Neural progenitor cell (in vitro differentiated cells): ENCODE results near the gene PPM1H.

Experiments
- CTCF ChIP-seq: fragments of 200-600 bp; sonication (generic); IDR thresholded peaks from 2 replicates; pipeline ENCODE4 v1.5.1; 2017; ENCODE audit warnings: antibody characterized with exemption, mild to moderate bottlenecking
- EZH2phosphoT487 ChIP-seq: fragments of 200-600 bp; sonication (generic); IDR thresholded peaks from 2 replicates; pipeline ENCODE4 v1.6.1; 2017; ENCODE audit warnings: antibody characterized with exemption

- TF ChIP-seq CTCF, result no peak
- TF ChIP-seq EZH2phosphoT487, result no peak
Observed at GRCh38 chr12:62778187-62778586, 156.8 kb downstream of the PPM1H start.
